H9 (cell line): ENCODE measurements around the gene SPC24. TPM values are rescaled to one million over a fixed set of nuclear protein-coding genes. Genes with fewer than 3 reads are reported as not detected.

ENCODE experiments used
- DNase-seq: peaks from one replicate; pipeline ENCODE4 v3.0.0-alpha.2; 2017
- H2AFZ ChIP-seq: one replicate; pipeline ENCODE4 v1.6.1; 2013; ENCODE audit warnings: mild to moderate bottlenecking, low read length, control low read depth, moderate library complexity
- H2AK5ac ChIP-seq: 2 replicates; pipeline ENCODE4 v1.6.1; 2013; ENCODE audit warnings: low read length, control low read depth, mixed read lengths; ENCODE audit not compliant: insufficient read length
- H2BK120ac ChIP-seq: one replicate; pipeline ENCODE4 v1.6.1; 2013; ENCODE audit warnings: low read depth, mild to moderate bottlenecking, low read length, control low read depth, inconsistent platforms; ENCODE audit not compliant: poor library complexity, severe bottlenecking
- H2BK12ac ChIP-seq: 2 replicates; pipeline ENCODE4 v1.6.1; 2013; ENCODE audit warnings: low read length, control low read depth, mixed read lengths, low read depth; ENCODE audit not compliant: insufficient read length
- H2BK15ac ChIP-seq: 2 replicates; pipeline ENCODE4 v1.6.1; 2013; ENCODE audit warnings: low read depth, low read length, control low read depth
- H2BK20ac ChIP-seq: one replicate; pipeline ENCODE4 v1.6.1; 2013; ENCODE audit warnings: low read depth, mild to moderate bottlenecking, low read length, control low read depth, inconsistent platforms; ENCODE audit not compliant: poor library complexity, severe bottlenecking
- H2BK5ac ChIP-seq: 2 replicates; pipeline ENCODE4 v1.6.1; 2013; ENCODE audit warnings: low read length, control low read depth, mixed read lengths; ENCODE audit not compliant: insufficient read length
- H3K14ac ChIP-seq: 2 replicates; pipeline ENCODE4 v1.6.1; 2013; ENCODE audit warnings: low read length, control low read depth; ENCODE audit not compliant: insufficient read depth
- H3K18ac ChIP-seq: 2 replicates; pipeline ENCODE4 v1.6.1; 2013; ENCODE audit warnings: low read depth, mild to moderate bottlenecking, mixed read lengths, low read length, control low read depth; ENCODE audit not compliant: insufficient read length
- H3K23ac ChIP-seq: 2 replicates; pipeline ENCODE4 v1.6.1; 2013; ENCODE audit warnings: low read length, control low read depth, mixed read lengths, low read depth; ENCODE audit not compliant: insufficient read length
- H3K23me2 ChIP-seq: 2 replicates; pipeline ENCODE4 v1.6.1; 2013; ENCODE audit warnings: low read depth, mild to moderate bottlenecking, mixed read lengths, low read length, control low read depth; ENCODE audit not compliant: insufficient read length, poor library complexity, severe bottlenecking
- H3K27ac ChIP-seq: 2 replicates; pipeline ENCODE4 v1.5.1; 2013; ENCODE audit warnings: low read length, control low read depth, mixed read lengths, low read depth; ENCODE audit not compliant: insufficient read length
- H3K27me3 ChIP-seq: 2 replicates; pipeline ENCODE4 v1.6.1; 2013; ENCODE audit warnings: low read length, control low read depth, inconsistent platforms; ENCODE audit not compliant: insufficient read depth
- H3K4ac ChIP-seq: 2 replicates; pipeline ENCODE4 v1.6.1; 2013; ENCODE audit warnings: low read depth, mild to moderate bottlenecking, control low read depth, inconsistent platforms, low read length, moderate library complexity
- H3K4me1 ChIP-seq: 2 replicates; pipeline ENCODE4 v1.6.1; 2013; ENCODE audit warnings: low read length, control low read depth, inconsistent platforms; ENCODE audit not compliant: insufficient read depth
- H3K4me2 ChIP-seq: 2 replicates; pipeline ENCODE4 v1.6.1; 2013; ENCODE audit warnings: low read length, control low read depth, mixed read lengths; ENCODE audit not compliant: insufficient read length, insufficient read depth
- H3K56ac ChIP-seq: 2 replicates; pipeline ENCODE4 v1.6.1; 2013; ENCODE audit warnings: low read depth, mild to moderate bottlenecking, mixed read lengths, low read length, control low read depth; ENCODE audit not compliant: insufficient read length
- H3K79me1 ChIP-seq: 2 replicates; pipeline ENCODE4 v1.6.1; 2013; ENCODE audit warnings: low read depth, mild to moderate bottlenecking, moderate library complexity, low read length, control low read depth, inconsistent platforms; ENCODE audit not compliant: insufficient read depth, poor library complexity, severe bottlenecking
- H3K79me2 ChIP-seq: 2 replicates; pipeline ENCODE4 v1.6.1; 2013; ENCODE audit warnings: low read length, control low read depth, inconsistent platforms; ENCODE audit not compliant: insufficient read depth
- H3K9ac ChIP-seq: 2 replicates; pipeline ENCODE4 v1.6.1; 2013; ENCODE audit warnings: low read length, control low read depth, mixed read lengths; ENCODE audit not compliant: insufficient read length; ENCODE audit errors: extremely low read depth
- H3K9me3 ChIP-seq: one replicate; pipeline ENCODE4 v1.6.1; 2013; ENCODE audit warnings: low read depth, low read length, inconsistent platforms; ENCODE audit not compliant: control insufficient read depth
- H3T11ph ChIP-seq: one replicate; pipeline ENCODE4 v1.6.1; 2013; ENCODE audit warnings: mild to moderate bottlenecking, low read length, control low read depth, inconsistent platforms
- H4K20me1 ChIP-seq: one replicate; pipeline ENCODE4 v1.6.1; 2013; ENCODE audit not compliant: control insufficient read depth, insufficient read length, insufficient read depth
- H4K5ac ChIP-seq: 2 replicates; pipeline ENCODE4 v1.6.1; 2013; ENCODE audit warnings: low read depth, mild to moderate bottlenecking, mixed read lengths, low read length, control low read depth; ENCODE audit not compliant: insufficient read length
- H4K8ac ChIP-seq: replicated peaks from 2 replicates; pipeline ENCODE4 v1.6.1; 2013; ENCODE audit warnings: low read length, control low read depth, mixed read lengths, low read depth; ENCODE audit not compliant: insufficient read length
- H4K91ac ChIP-seq: 2 replicates; pipeline ENCODE4 v1.6.1; 2013; ENCODE audit warnings: low read depth, mild to moderate bottlenecking, moderate library complexity, mixed read lengths, low read length, control low read depth; ENCODE audit not compliant: insufficient read length
- H3K27ac Mint-ChIP-seq, 3 experiments: 2 replicates in 2 of 3; 3 replicates in 1 of 3; pipeline ENCODE4 v1.8.0; 2020 to 2021; ENCODE audit warnings: mixed read lengths in 3 of 3, mild to moderate bottlenecking in 1 of 3, moderate library complexity in 1 of 3
- H3K27me3 Mint-ChIP-seq: 2 replicates; pipeline ENCODE4 v1.8.0; 2021; ENCODE audit warnings: low read depth, mild to moderate bottlenecking, moderate library complexity, mixed read lengths
- H3K36me3 Mint-ChIP-seq, 3 experiments: 2 replicates in 2 of 3; 3 replicates in 1 of 3; pipeline ENCODE4 v1.8.0; 2020 to 2021; ENCODE audit warnings: low read depth in 3 of 3, mixed read lengths in 3 of 3; ENCODE audit not compliant: insufficient read depth in 1 of 3
- H3K4me1 Mint-ChIP-seq, 2 experiments: 2 replicates each; pipeline ENCODE4 v1.8.0; 2020; ENCODE audit warnings: mixed read lengths in 2 of 2
- H3K4me3 Mint-ChIP-seq, 2 experiments: 2 replicates in 1 of 2; 3 replicates in 1 of 2; pipeline ENCODE4 v1.8.0; 2020 to 2021; ENCODE audit warnings: mild to moderate bottlenecking in 2 of 2, mixed read lengths in 2 of 2, moderate library complexity in 1 of 2
- H3K9me3 Mint-ChIP-seq, 2 experiments: 2 replicates in 1 of 2; 3 replicates in 1 of 2; pipeline ENCODE4 v1.8.0; 2020; ENCODE audit warnings: mild to moderate bottlenecking in 2 of 2, mixed read lengths in 2 of 2, moderate library complexity in 1 of 2
- WGBS: extraction: QIAGEN DNeasy Blood & Tissue Kit; methylation state at CpG from one replicate; pipeline ENCODE4 v1.1.7; 2013; ENCODE audit warnings: missing lambda C conversion rate, low lambda C conversion rate, mixed read lengths; ENCODE audit not compliant: insufficient read length; ENCODE audit errors: extremely low coverage; 5-methylcytosine and 5-hydroxymethylcytosine counted together
- total RNA-seq: library from RNA; stranded (reverse); gene quantifications from 2 replicates; pipeline ENCODE4 v1.2.1, GENCODE V29; 2021
- TF ChIP-seq, protein P1 (sequence below): fragments of 200-600 bp; sonication (generic); conservative IDR thresholded peaks from 3 replicates; pipeline ENCODE4 v1.8.0; 2021; ENCODE audit warnings: antibody characterized with exemption, mild to moderate bottlenecking

The SPC24 gene
- total RNA-seq, 1 experiment from 2014 or later: 51.5 TPM

GRCh38 chr19:11141937-11142527, 13.6 kb downstream of the SPC24 start:
- H4K91ac ChIP-seq: no peak overlapping the region
- no peak overlapping the region for H3K4me3 Mint-ChIP-seq

More at GRCh38 chr19:11141937-11142527, 13.6 kb downstream of the SPC24 start:
- H2BK12ac ChIP-seq: no peak overlapping the region
- no peak overlapping the region for H3K23ac ChIP-seq
- H3K4me2 ChIP-seq: peak overlapping the region; percentile 22
- no peak overlapping the region for H3K27ac ChIP-seq
- H4K20me1 ChIP-seq: no peaks in the 10 kb centered on the region
- WGBS: no CpG with 5 or more reads among the region's 9 CpGs
- H3K14ac ChIP-seq: no peak overlapping the region
- no peak overlapping the region for H2AK5ac ChIP-seq
- H4K5ac ChIP-seq: no peak overlapping the region
- TF ChIP-seq, protein P1, sequence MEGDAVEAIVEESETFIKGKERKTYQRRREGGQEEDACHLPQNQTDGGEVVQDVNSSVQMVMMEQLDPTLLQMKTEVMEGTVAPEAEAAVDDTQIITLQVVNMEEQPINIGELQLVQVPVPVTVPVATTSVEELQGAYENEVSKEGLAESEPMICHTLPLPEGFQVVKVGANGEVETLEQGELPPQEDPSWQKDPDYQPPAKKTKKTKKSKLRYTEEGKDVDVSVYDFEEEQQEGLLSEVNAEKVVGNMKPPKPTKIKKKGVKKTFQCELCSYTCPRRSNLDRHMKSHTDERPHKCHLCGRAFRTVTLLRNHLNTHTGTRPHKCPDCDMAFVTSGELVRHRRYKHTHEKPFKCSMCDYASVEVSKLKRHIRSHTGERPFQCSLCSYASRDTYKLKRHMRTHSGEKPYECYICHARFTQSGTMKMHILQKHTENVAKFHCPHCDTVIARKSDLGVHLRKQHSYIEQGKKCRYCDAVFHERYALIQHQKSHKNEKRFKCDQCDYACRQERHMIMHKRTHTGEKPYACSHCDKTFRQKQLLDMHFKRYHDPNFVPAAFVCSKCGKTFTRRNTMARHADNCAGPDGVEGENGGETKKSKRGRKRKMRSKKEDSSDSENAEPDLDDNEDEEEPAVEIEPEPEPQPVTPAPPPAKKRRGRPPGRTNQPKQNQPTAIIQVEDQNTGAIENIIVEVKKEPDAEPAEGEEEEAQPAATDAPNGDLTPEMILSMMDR: peak; percentile 28; the same call in 2 of the 3 replicates
- H2BK5ac ChIP-seq: no peak overlapping the region
- H3K9ac ChIP-seq: no peak overlapping the region
- H3K27me3 ChIP-seq: no peaks in the 10 kb centered on the region
- no peak overlapping the region for H3K4ac ChIP-seq
- H3K18ac ChIP-seq: no peak overlapping the region
- H2BK15ac ChIP-seq: no peak overlapping the region
- Mint-ChIP-seq H3K4me1 (peaks cover 22 to 27% of the 10 kb centered on the region in 2 experiments), H3K27ac (no peak overlapping the region), H3K27me3 (no peaks in the 10 kb centered on the region; the same call in 1 of the 2 replicates), H3K9me3 (no peaks in the 10 kb centered on the region), H3K36me3 (peaks cover 12 to 21% (median 20%) of the 10 kb centered on the region in 3 experiments; a peak in 6 of 7 replicates)
- H2BK20ac ChIP-seq: no peak overlapping the region
- no peak overlapping the region for H3T11ph ChIP-seq
- H3K56ac ChIP-seq: no peak overlapping the region
- no peaks in the 10 kb centered on the region for H3K9me3 ChIP-seq
- H2BK120ac ChIP-seq: no peak overlapping the region
- no peaks in the 10 kb centered on the region for H3K79me2 ChIP-seq
- no peaks in the 10 kb centered on the region for H3K23me2 ChIP-seq
- peak; percentile 57 for DNase-seq
- no peaks in the 10 kb centered on the region for H3K79me1 ChIP-seq
- no peaks in the 10 kb centered on the region; the same call in 1 of the 2 replicates for H3K4me1 ChIP-seq
- no peak overlapping the region for H2AFZ ChIP-seq
- H4K8ac ChIP-seq: no peak overlapping the region
